HepG2 (cell line): ENCODE measurements around the gene SULT1E1. TPM values are rescaled to one million over a fixed set of nuclear protein-coding genes. Genes with fewer than 3 reads are reported as not detected.
A peak's percentile ranks its signal among the peaks of the same experiment; 100 is the strongest.

Source experiments
- GABPB1 ChIP-seq: IDR thresholded peaks from 2 replicates; pipeline ENCODE4 v1.6.1; 2016; ENCODE audit warnings: mild to moderate bottlenecking, missing genetic modification reagents, moderate library complexity, missing compliant biosample characterization
- GMEB2 ChIP-seq: IDR thresholded peaks from 2 replicates; pipeline ENCODE4 v1.6.1; 2016; ENCODE audit warnings: missing biosample characterization, missing genetic modification reagents, low read depth
- HIC2 ChIP-seq: sonication (generic); formaldehyde crosslinking; IDR thresholded peaks from 2 replicates; pipeline ENCODE4 v1.9.0; 2022; ENCODE audit warnings: low read depth, missing genetic modification reagents
- HOXA7 ChIP-seq: sonication (generic); formaldehyde crosslinking; IDR thresholded peaks from 2 replicates; pipeline ENCODE4 v1.8.1; 2022; ENCODE audit warnings: mild to moderate bottlenecking, missing genetic modification reagents, moderate library complexity
- MAFG ChIP-seq: sonication (generic); formaldehyde crosslinking; IDR thresholded peaks from 2 replicates; pipeline ENCODE4 v1.5.1; 2020; ENCODE audit warnings: mild to moderate bottlenecking, missing genetic modification reagents
- MED1 ChIP-seq: sonication (generic); formaldehyde crosslinking; IDR thresholded peaks from 2 replicates; pipeline ENCODE4 v1.4.0; 2020; ENCODE audit warnings: missing genetic modification reagents
- NFE2L1 ChIP-seq: sonication (generic); formaldehyde crosslinking; IDR thresholded peaks from 2 replicates; pipeline ENCODE4 v1.4.0; 2020; ENCODE audit warnings: missing genetic modification reagents, mild to moderate bottlenecking, borderline replicate concordance
- NONO ChIP-seq, 2 experiments: fragments of 450-650 bp in 1 of 2; sonication (generic) in 1 of 2; formaldehyde crosslinking in 1 of 2; IDR thresholded peaks in 1 of 2; conservative IDR thresholded peaks in 1 of 2; 2 replicates each; pipeline versions ENCODE4 v1.6.1 to v1.8.0; 2017 to 2022; ENCODE audit warnings: mild to moderate bottlenecking in 1 of 2, missing genetic modification reagents in 1 of 2, moderate library complexity in 1 of 2
- PBX3 ChIP-seq: sonication (generic); formaldehyde crosslinking; IDR thresholded peaks from 2 replicates; pipeline ENCODE4 v1.8.1; 2023; ENCODE audit warnings: missing genetic modification reagents, inconsistent platforms, borderline replicate concordance
- POGZ ChIP-seq: sonication (generic); formaldehyde crosslinking; IDR thresholded peaks from 2 replicates; pipeline ENCODE4 v1.4.0; 2020; ENCODE audit warnings: mild to moderate bottlenecking, missing genetic modification reagents
- POLR2AphosphoS2 ChIP-seq: IDR thresholded peaks from 2 replicates; pipeline ENCODE4 v1.6.1; 2011; ENCODE audit warnings: low read depth, low read length, improper control_type of control experiment
- PREB ChIP-seq: sonication (generic); formaldehyde crosslinking; IDR thresholded peaks from 2 replicates; pipeline ENCODE4 v1.4.0; 2020; ENCODE audit warnings: missing genetic modification reagents
- TEAD3 ChIP-seq: optimal IDR thresholded peaks from 2 replicates; pipeline ENCODE3; 2016; ENCODE audit warnings: borderline replicate concordance
- TRIM24 ChIP-seq: sonication (generic); formaldehyde crosslinking; IDR thresholded peaks from 2 replicates; pipeline ENCODE4 v1.8.0; 2022; ENCODE audit warnings: mild to moderate bottlenecking, missing genetic modification reagents
- ZHX2 ChIP-seq, 2 experiments: sonication (generic) in 1 of 2; formaldehyde crosslinking in 1 of 2; IDR thresholded peaks; 2 replicates each; pipeline versions ENCODE4 v1.6.1 to v1.9.0; 2014 to 2022; ENCODE audit warnings: antibody characterized with exemption in 1 of 2, borderline replicate concordance in 1 of 2, inconsistent platforms in 1 of 2, low read depth in 1 of 2, missing genetic modification reagents in 1 of 2
- ZKSCAN5 ChIP-seq: sonication (generic); formaldehyde crosslinking; IDR thresholded peaks from 2 replicates; pipeline ENCODE4 v1.5.1; 2020; ENCODE audit warnings: mild to moderate bottlenecking, missing genetic modification reagents
- polyA plus RNA-seq, 8 experiments: library from polyadenylated mRNA; depleted of rRNA in 3 of 8; stranded (reverse) in 7 of 8; unstranded in 1 of 8; fragments of >200 nt; fragmentation: Illumina TruSeq in 4 of 8; extraction: Trizol in 4 of 8; gene quantifications; 2 replicates each; pipeline versions ENCODE4 v1.2.1 to v1.2.3, GENCODE V29; 2011 to 2016; ENCODE audit warnings: low read depth in 4 of 8, missing spikeins in 1 of 8, mixed read lengths in 1 of 8; ENCODE audit not compliant: insufficient read depth in 1 of 8
- total RNA-seq, 5 experiments: library from RNA; depleted of rRNA; stranded (reverse); fragments of >200 nt; fragmentation: Illumina TruSeq; extraction: Trizol; gene quantifications; 2 replicates each; pipeline ENCODE4 v1.2.3, GENCODE V29; 2016; ENCODE audit warnings: low read depth in 1 of 5

The SULT1E1 gene
- total and polyA plus RNA-seq, 2 of the 13 experiments (the other 11 are each of a cell fraction or from before 2014, with no cell fraction given): 1.7 to 3.9 TPM

GRCh38 chr4:69823481-69824186 lies 36.3 kb downstream of the SULT1E1 start (continued):
- TF ChIP-seq ZHX2 (IDR thresholded peaks at IDR 0.05; ENCODE audit: low read depth) (no peak), ZHX2 (CRISPR knock-in tag; IDR thresholded peaks at IDR 0.05; ENCODE audit: borderline replicate concordance) (no peak; the same call in 1 of the 2 replicates), HOXA7 (CRISPR knock-in tag) (no peak), TEAD3 (CRISPR knock-in tag) (peak; percentile 88), POGZ (CRISPR knock-in tag) (peak; percentile 99), POLR2AphosphoS2 (no peak), ZKSCAN5 (CRISPR knock-in tag) (no peak), NFE2L1 (CRISPR knock-in tag) (no peak), PBX3 (CRISPR knock-in tag) (no peak), TRIM24 (CRISPR knock-in tag) (no peak), PREB (CRISPR knock-in tag) (no peak), MED1 (CRISPR knock-in tag) (peak; percentile 95), HIC2 (CRISPR knock-in tag) (0 out of 2 replicates have a peak, but pooled peaks have one; percentile 50), GABPB1 (CRISPR knock-in tag) (peak; percentile 19; the same call in 1 of the 2 replicates), GMEB2 (CRISPR knock-in tag) (no peak), NONO (IDR thresholded peaks at IDR 0.05) (no peak), NONO (CRISPR knock-in tag; conservative IDR thresholded peaks at IDR 0.05) (peak; percentile 66; the same call in 1 of the 2 replicates), MAFG (no peak)
